KMS-11 (cell line): ENCODE results near the gene PHF21A.

ENCODE experiments used
- H2AFZ ChIP-seq: fragments of 200-600 bp; sonication (generic); 2 replicates; pipeline ENCODE4 v1.6.1; 2016; ENCODE audit warnings: antibody characterized with exemption, mixed run types, low read depth
- H3K27ac ChIP-seq: fragments of 200-600 bp; sonication (generic); 2 replicates; pipeline ENCODE4 v1.6.1; 2016; ENCODE audit warnings: mild to moderate bottlenecking, mixed run types
- H3K27me3 ChIP-seq: fragments of 200-600 bp; sonication (generic); 2 replicates; pipeline ENCODE4 v1.6.1; 2017; ENCODE audit warnings: mild to moderate bottlenecking, low read depth, mixed run types, moderate library complexity; ENCODE audit not compliant: insufficient read depth
- H3K36me3 ChIP-seq: fragments of 200-600 bp; sonication (generic); 2 replicates; pipeline ENCODE4 v1.6.1; 2017; ENCODE audit warnings: mild to moderate bottlenecking, mixed run types; ENCODE audit not compliant: insufficient read depth
- H3K4me1 ChIP-seq: fragments of 200-600 bp; sonication (generic); 2 replicates; pipeline ENCODE4 v1.6.1; 2016; ENCODE audit warnings: mild to moderate bottlenecking, low read depth, mixed run types; ENCODE audit not compliant: poor library complexity, severe bottlenecking
- H3K4me2 ChIP-seq: fragments of 200-600 bp; sonication (generic); 2 replicates; pipeline ENCODE4 v1.7.0; 2016; ENCODE audit warnings: mild to moderate bottlenecking, mixed run types
- H3K4me3 ChIP-seq: fragments of 200-600 bp; sonication (generic); IDR thresholded peaks from 2 replicates; pipeline ENCODE4 v1.6.1; 2017; ENCODE audit warnings: low read depth, low read length, mixed read lengths; ENCODE audit not compliant: insufficient read depth
- H3K79me2 ChIP-seq: fragments of 200-600 bp; sonication (generic); 2 replicates; pipeline ENCODE4 v1.6.1; 2016; ENCODE audit warnings: low read depth, mixed run types; ENCODE audit not compliant: insufficient read depth
- H3K9ac ChIP-seq: fragments of 200-600 bp; sonication (generic); 2 replicates; pipeline ENCODE4 v1.6.1; 2016; ENCODE audit warnings: mild to moderate bottlenecking, mixed run types
- H4K20me1 ChIP-seq: fragments of 200-600 bp; sonication (generic); 2 replicates; pipeline ENCODE4 v1.6.1; 2016; ENCODE audit warnings: mild to moderate bottlenecking, mixed run types; ENCODE audit not compliant: insufficient read depth
- CTCF ChIP-seq: fragments of 200-600 bp; sonication (generic); conservative IDR thresholded peaks from 2 replicates; pipeline ENCODE4 v1.6.1; 2017; ENCODE audit warnings: low read depth, mild to moderate bottlenecking, antibody characterized with exemption, low read length, moderate library complexity, mixed read lengths

Gene PHF21A

GRCh38 chr11:45945397-45945999 is 175.8 kb downstream of the PHF21A start:
- Histone ChIP-seq H4K20me1 (no peaks in the 10 kb centered on the region), H3K27me3 (no peaks in the 10 kb centered on the region), H3K4me3 (no peak overlapping the region), H3K9ac (no peak overlapping the region), H2AFZ (no peak overlapping the region), H3K27ac (no peak overlapping the region), H3K79me2 (no peaks in the 10 kb centered on the region), H3K36me3 (no peaks in the 10 kb centered on the region), H3K4me2 (no peak overlapping the region), H3K4me1 (no peaks in the 10 kb centered on the region)
- no peak for TF ChIP-seq CTCF

GRCh38 chr11:45942381-45942780 is 178.9 kb downstream of the PHF21A start:
- Histone ChIP-seq H3K79me2 (no peaks in the 10 kb centered on the region), H3K9ac (no peak overlapping the region), H3K27me3 (no peaks in the 10 kb centered on the region), H3K36me3 (no peaks in the 10 kb centered on the region), H3K4me1 (no peaks in the 10 kb centered on the region), H3K27ac (no peak overlapping the region), H3K4me3 (no peak overlapping the region), H3K4me2 (no peak overlapping the region), H2AFZ (no peak overlapping the region), H4K20me1 (no peaks in the 10 kb centered on the region)
- TF ChIP-seq CTCF: no peak

DNA sequence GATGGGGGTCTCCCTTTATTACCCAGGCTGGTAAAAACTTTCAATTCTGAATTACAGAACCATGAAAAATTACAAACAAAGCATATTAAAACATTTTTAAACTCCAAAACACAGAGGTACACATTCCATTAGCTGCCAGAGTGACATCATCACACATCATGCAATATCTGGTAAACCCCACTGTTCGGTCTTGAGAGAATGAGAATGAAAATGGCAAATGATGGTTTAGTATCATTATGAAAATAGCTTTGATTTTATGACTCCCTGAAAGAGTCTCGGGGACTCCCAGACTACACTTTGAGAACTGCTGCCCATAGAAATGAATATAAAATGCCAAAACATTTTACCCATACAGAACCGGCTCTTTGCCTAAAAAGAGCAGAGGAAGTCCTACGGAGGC is 180.0 kb downstream of the PHF21A start:
- Histone ChIP-seq H4K20me1 (no peaks in the 10 kb centered on the region), H3K4me1 (no peaks in the 10 kb centered on the region), H3K4me3 (no peak overlapping the region), H3K9ac (no peak overlapping the region), H3K27me3 (no peaks in the 10 kb centered on the region), H3K79me2 (no peaks in the 10 kb centered on the region), H3K4me2 (no peak overlapping the region), H2AFZ (no peak overlapping the region), H3K27ac (no peak overlapping the region), H3K36me3 (no peaks in the 10 kb centered on the region)
- no peak for TF ChIP-seq CTCF

DNA sequence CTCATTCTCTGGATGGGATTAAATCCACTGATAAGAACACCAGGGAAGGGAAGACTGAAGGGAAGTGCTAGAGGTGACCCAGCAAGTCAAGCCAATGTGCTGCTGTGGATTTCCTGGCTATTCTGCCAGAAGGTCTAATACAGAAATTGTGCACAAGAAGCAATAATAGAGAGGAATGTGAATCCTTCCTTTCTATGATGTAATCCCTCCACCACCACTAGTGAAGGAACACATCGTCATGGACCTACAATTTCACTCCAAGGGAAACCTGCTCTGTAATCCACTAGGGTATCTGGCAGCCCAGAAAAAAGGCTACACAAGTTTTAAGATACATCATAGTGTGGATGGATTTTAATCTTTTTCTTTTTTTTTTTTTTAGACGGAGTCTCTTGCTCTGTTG is 181.4 kb downstream of the PHF21A start:
- Histone ChIP-seq H4K20me1 (no peaks in the 10 kb centered on the region), H3K36me3 (no peaks in the 10 kb centered on the region), H3K4me1 (no peaks in the 10 kb centered on the region), H3K9ac (no peak overlapping the region), H3K27ac (no peak overlapping the region), H3K79me2 (no peaks in the 10 kb centered on the region), H3K4me2 (no peak overlapping the region), H2AFZ (no peak overlapping the region), H3K4me3 (no peak overlapping the region), H3K27me3 (no peaks in the 10 kb centered on the region)
- no peak for TF ChIP-seq CTCF
